Breast epithelium (tissue), 4 donors: ENCODE measurements around the gene UBXN7. TPM values are rescaled to one million over a fixed set of nuclear protein-coding genes. Genes with fewer than 3 reads are reported as not detected.
"Not testable (repeated sequence)": the region's sequence is repeated elsewhere in the genome, so short reads cannot be mapped to it uniquely, and the experiment has no call there.

ENCODE experiments used
- DNase-seq, 2 donors: peaks; one replicate each; pipeline ENCODE4 v3.0.0-alpha.2; 2019; ENCODE audit warnings: low spot score in 2 of 2
- H3K27ac ChIP-seq, 2 donors: fragments of 200-600 bp; sonication (generic) in 1 of 2; one replicate each; pipeline ENCODE4 v1.5.1; 2016 to 2019; ENCODE audit warnings: mild to moderate bottlenecking in 1 of 2
- H3K27me3 ChIP-seq, 2 donors: fragments of 200-600 bp; sonication (generic) in 1 of 2; one replicate each; pipeline versions ENCODE4 v1.5.1 to v1.6.0; 2017 to 2019; ENCODE audit warnings: control low read depth in 1 of 2, mild to moderate bottlenecking in 1 of 2
- H3K36me3 ChIP-seq: fragments of 200-600 bp; one replicate; pipeline ENCODE4 v1.5.1; 2019
- H3K4me1 ChIP-seq, 2 donors: fragments of 200-600 bp; sonication (generic); one replicate each; pipeline ENCODE4 v1.5.1; 2016 to 2019; ENCODE audit warnings: control low read depth in 1 of 2
- H3K4me3 ChIP-seq, 3 donors: fragments of 200-600 bp; sonication (generic); 1 replicate in 2 of 3; 2 replicates in 1 of 3; pipeline ENCODE4 v1.5.1; 2016 to 2019; ENCODE audit warnings: mild to moderate bottlenecking in 3 of 3, moderate library complexity in 2 of 3
- H3K9me3 ChIP-seq, 2 donors: fragments of 200-600 bp; sonication (generic) in 1 of 2; one replicate each; pipeline ENCODE4 v1.5.1; 2016 to 2019; ENCODE audit warnings: control low read depth in 1 of 2
- POLR2A ChIP-seq: fragments of 450-650 bp; IDR thresholded peaks from one replicate; pipeline ENCODE4 v1.6.1; 2016; ENCODE audit warnings: antibody characterized with exemption, mild to moderate bottlenecking, moderate library complexity
- POLR2AphosphoS5 ChIP-seq, 3 donors: sonication (generic); formaldehyde crosslinking; IDR thresholded peaks; one replicate each; pipeline ENCODE4 v1.6.1; 2017; ENCODE audit warnings: antibody characterized with exemption in 3 of 3
- intact Hi-C: fragments of 100-400 bp; cut with DNase I; formaldehyde crosslinking; loops from one replicate; pipeline ENCODE4 v1.15.1; 2023; ENCODE audit warnings: low total_unique reads
- total RNA-seq, 3 donors: library from RNA; depleted of rRNA; stranded (reverse); fragments of >200 nt; gene quantifications; one replicate each; pipeline ENCODE4 v1.1.0, GENCODE V29; 2016
- TF ChIP-seq, protein P1 (sequence below), 3 donors: fragments of 450-650 bp; IDR thresholded peaks; one replicate each; pipeline ENCODE4 v1.5.1; 2016 to 2017; ENCODE audit warnings: antibody characterized with exemption in 3 of 3, mild to moderate bottlenecking in 3 of 3, moderate library complexity in 3 of 3

Gene UBXN7
- total RNA-seq, 3 donors from 2014 or later, result 21.4 to 25.8 (median 21.6) TPM

DNA sequence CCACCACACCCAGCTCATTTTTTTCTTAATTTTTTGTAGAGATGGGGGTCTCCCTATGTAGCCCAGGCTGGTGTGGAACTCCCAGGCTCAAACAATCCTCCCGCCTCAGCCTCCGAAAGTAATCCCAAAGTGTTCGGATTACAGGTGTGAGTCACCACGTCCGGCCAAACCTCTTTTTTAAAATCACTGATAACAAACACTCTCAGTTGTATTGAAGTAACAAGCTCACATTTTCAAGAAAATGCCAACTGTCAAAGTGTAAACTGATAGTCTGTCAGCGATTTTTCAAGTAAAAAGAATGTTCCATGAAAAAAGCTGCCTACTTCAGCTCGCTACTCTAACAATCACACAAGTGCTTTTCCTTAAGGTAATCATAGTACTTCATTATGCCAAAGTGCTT, 33.4 kb downstream of the UBXN7 start:
- TF ChIP-seq POLR2A (no peak), POLR2AphosphoS5 (IDR thresholded peaks at IDR 0.05) (no peak)
- TF ChIP-seq, protein P1, sequence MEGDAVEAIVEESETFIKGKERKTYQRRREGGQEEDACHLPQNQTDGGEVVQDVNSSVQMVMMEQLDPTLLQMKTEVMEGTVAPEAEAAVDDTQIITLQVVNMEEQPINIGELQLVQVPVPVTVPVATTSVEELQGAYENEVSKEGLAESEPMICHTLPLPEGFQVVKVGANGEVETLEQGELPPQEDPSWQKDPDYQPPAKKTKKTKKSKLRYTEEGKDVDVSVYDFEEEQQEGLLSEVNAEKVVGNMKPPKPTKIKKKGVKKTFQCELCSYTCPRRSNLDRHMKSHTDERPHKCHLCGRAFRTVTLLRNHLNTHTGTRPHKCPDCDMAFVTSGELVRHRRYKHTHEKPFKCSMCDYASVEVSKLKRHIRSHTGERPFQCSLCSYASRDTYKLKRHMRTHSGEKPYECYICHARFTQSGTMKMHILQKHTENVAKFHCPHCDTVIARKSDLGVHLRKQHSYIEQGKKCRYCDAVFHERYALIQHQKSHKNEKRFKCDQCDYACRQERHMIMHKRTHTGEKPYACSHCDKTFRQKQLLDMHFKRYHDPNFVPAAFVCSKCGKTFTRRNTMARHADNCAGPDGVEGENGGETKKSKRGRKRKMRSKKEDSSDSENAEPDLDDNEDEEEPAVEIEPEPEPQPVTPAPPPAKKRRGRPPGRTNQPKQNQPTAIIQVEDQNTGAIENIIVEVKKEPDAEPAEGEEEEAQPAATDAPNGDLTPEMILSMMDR (IDR thresholded peaks at IDR 0.05), result no peak
- Histone ChIP-seq H3K4me1 (no peaks in the 10 kb centered on the region), H3K27me3 (no peaks in the 10 kb centered on the region), H3K27ac (no peak overlapping the region), H3K9me3 (no peaks in the 10 kb centered on the region), H3K4me3 (no peak overlapping the region), H3K36me3 (no peaks in the 10 kb centered on the region)
- intact Hi-C loops, result no loop called here
- DNase-seq, result no peak

DNA sequence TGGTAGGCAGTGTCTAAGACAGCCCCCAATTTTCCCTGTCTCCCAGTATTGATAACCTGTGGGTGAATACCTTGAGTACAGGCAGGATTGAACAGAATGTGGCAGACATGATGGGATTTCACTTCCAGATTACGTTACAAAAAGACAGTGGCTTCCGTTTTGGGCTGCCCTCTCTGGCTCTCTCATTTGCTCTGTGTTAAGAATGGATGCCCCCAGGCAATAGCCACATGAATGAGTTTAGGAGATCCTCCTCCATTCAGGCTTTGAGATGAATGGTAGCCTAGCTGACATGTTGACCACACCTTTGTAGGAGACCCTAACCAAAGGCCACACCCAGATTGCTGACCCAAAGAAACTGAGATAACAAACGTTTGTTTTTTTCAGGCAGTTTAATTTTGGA, 34.3 kb downstream of the UBXN7 start:
- TF ChIP-seq, protein P1 (IDR thresholded peaks at IDR 0.05), result no peak
- TF ChIP-seq POLR2AphosphoS5 (IDR thresholded peaks at IDR 0.05) (no peak), POLR2A (no peak)
- Histone ChIP-seq H3K36me3 (no peaks in the 10 kb centered on the region), H3K4me1 (no peaks in the 10 kb centered on the region), H3K9me3 (no peaks in the 10 kb centered on the region), H3K4me3 (no peak overlapping the region), H3K27me3 (no peaks in the 10 kb centered on the region), H3K27ac (no peak overlapping the region)
- intact Hi-C loops, result no loop called here
- DNase-seq, result no peak

DNA sequence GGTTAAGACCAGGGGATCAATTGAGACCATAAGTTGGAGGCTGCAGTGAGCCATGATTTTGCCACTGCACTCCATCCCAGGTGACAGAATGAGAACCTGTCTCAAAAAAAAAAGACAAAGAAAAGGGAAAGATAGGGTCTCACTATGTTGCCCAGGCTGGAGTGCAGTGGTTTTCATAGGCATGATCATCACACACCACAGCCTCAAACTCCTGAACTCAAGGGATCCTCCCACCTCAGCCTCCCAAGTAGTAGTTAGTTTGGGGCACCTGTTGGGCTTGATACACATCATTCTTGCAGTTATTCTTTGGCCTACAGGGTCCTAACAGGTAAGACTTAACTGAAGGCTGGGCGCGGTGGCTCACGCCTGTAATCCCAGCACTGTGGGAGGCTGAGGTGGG, 42.1 kb downstream of the UBXN7 start:
- intact Hi-C loops, result no loop called here
- DNase-seq, result no peak
- Histone ChIP-seq H3K36me3 (no peaks in the 10 kb centered on the region), H3K4me3 (no peak overlapping the region), H3K4me1 (no peaks in the 10 kb centered on the region), H3K27ac (no peak overlapping the region), H3K9me3 (peaks cover 0 to 3% of the 10 kb centered on the region in 2 donors), H3K27me3 (no peaks in the 10 kb centered on the region)
- TF ChIP-seq POLR2AphosphoS5 (IDR thresholded peaks at IDR 0.05), result no peak
- TF ChIP-seq, protein P1 (IDR thresholded peaks at IDR 0.05), result no peak
- no peak for TF ChIP-seq POLR2A

DNA sequence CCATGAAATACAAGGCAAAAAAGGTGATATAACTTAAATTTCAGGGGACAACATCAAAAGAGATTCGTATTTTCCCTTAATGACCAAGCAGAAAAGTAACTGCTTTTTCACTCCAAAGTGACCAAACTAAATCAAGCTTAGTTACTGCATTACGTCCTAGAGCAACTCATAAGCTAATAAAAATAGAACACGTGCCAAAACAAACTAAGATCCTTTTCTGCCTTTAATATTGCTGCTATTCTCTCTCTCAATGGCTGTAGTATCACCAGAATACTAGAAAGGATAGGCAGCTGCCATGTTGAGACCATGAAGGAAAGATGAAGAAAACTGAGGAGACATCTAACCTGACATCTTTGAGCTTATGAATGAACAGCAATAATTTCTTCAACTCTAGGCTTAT, 43.3 kb downstream of the UBXN7 start:
- Histone ChIP-seq H3K4me3 (no peak overlapping the region), H3K9me3 (peaks cover 0 to 3% of the 10 kb centered on the region in 2 donors), H3K4me1 (no peaks in the 10 kb centered on the region), H3K27ac (no peak overlapping the region), H3K36me3 (no peaks in the 10 kb centered on the region), H3K27me3 (no peaks in the 10 kb centered on the region)
- DNase-seq, result no peak
- TF ChIP-seq, protein P1 (IDR thresholded peaks at IDR 0.05), result no peak
- intact Hi-C loops, result no loop called here

DNA sequence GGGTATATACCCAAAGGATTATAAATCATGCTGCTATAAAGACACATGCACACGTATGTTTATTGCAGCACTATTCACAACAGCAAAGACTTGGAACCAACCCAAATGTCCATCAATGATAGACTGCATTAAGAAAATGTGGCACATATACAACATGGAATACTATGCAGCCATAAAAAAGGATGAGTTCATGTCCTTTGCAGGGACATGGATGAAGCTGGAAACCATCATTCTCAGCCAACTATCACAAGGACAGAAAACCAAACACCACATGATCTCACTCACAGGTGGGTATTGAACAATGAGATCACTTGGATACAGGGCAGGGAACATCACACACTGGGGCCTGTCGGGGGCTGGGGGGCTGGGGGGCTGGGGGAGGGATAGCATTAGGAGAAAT, 44.3 kb downstream of the UBXN7 start:
- intact Hi-C loops, DNase-seq, H3K27ac ChIP-seq, H3K4me3 ChIP-seq, H3K4me1 ChIP-seq, H3K27me3 ChIP-seq, H3K36me3 ChIP-seq, H3K9me3 ChIP-seq: not testable (repeated sequence)

GRCh38 chr3:196386797-196387196, 45.4 kb downstream of the UBXN7 start:
- H3K27ac ChIP-seq, H3K9me3 ChIP-seq, H3K4me3 ChIP-seq, intact Hi-C loops, H3K36me3 ChIP-seq, H3K27me3 ChIP-seq, H3K4me1 ChIP-seq, DNase-seq: not testable (repeated sequence)

DNA sequence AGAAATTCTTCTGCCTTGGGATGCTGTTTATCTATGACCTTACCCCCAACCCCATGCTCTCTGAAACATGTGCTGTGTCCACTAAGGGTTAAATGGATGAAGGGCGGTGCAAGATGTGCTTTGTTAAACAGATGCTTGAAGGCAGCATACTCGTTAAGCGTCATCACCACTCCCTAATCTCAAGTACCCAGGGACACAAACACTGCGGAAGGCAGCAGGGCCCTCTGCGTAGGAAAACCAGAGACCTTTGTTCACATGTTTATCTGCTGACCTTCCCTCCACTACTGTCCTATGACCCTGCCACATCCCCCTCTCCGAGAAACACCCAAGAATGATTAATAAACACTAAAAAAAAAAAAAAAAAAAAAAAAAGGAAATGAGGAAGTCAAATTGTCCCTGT, 46.2 kb downstream of the UBXN7 start:
- H3K27ac ChIP-seq, H3K36me3 ChIP-seq, H3K27me3 ChIP-seq, H3K9me3 ChIP-seq, intact Hi-C loops, H3K4me3 ChIP-seq, DNase-seq, H3K4me1 ChIP-seq: not testable (repeated sequence)

DNA sequence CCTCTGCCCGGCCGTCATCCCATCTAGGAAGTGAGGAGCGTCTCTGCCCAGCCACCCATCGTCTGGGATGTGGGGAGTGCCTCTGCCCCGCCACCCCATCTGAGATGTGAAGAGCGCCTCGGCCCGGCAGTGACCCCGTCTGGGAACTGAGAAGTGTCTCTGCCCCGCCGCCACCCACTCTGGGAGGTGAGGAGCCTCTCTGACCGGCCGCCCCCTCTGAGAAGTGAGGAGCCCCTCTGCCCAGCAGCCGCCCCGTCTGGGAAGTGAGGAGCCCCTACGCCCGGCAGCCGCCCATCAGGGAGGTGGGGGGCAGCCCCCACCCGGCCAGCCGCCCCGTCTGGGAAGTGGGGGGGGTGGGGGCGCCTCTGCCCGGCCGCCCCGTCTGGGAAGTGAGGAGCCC, 46.8 kb downstream of the UBXN7 start:
- intact Hi-C loops, DNase-seq, H3K27ac ChIP-seq, H3K36me3 ChIP-seq, H3K4me3 ChIP-seq, H3K4me1 ChIP-seq, H3K27me3 ChIP-seq, H3K9me3 ChIP-seq: not testable (repeated sequence)
